ENCODE measurements around the gene SLC22A31.
"Not testable (repeated sequence)": the region's sequence is repeated elsewhere in the genome, so short reads cannot be mapped to it uniquely, and the experiment has no call there.

Gene SLC22A31

DNA sequence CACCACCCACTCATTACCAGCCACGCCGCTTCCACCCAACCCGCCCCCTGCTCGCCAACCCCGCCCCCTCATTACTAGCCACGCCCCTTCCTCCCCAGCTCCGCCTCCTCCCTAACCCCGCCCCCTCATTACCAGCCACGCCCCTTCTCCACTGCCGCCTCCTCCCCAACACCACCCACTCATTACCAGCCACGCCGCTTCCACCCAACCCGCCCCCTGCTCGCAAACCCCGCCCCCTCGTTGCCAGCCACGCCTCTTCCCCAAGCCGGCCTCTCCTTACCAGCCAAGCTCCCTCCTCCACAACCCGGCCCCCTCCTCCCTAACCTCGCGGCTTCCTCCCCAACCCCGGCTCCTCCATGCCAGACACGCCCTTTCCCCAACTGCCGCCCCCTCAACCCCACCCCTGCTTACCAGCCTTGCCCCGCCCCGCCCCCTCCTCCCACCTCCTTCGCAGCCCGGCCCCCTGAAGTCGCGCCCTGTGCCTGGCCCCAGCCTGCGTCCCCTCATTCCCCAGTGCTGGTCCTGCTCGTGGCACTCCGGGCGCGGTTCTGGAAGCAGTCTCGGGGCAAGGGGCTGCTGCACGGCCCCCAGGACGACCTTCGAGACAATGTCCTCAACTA lies 7.3 kb downstream of the SLC22A31 start:
- DNase-seq = peak; percentile 71 to 72

DNA sequence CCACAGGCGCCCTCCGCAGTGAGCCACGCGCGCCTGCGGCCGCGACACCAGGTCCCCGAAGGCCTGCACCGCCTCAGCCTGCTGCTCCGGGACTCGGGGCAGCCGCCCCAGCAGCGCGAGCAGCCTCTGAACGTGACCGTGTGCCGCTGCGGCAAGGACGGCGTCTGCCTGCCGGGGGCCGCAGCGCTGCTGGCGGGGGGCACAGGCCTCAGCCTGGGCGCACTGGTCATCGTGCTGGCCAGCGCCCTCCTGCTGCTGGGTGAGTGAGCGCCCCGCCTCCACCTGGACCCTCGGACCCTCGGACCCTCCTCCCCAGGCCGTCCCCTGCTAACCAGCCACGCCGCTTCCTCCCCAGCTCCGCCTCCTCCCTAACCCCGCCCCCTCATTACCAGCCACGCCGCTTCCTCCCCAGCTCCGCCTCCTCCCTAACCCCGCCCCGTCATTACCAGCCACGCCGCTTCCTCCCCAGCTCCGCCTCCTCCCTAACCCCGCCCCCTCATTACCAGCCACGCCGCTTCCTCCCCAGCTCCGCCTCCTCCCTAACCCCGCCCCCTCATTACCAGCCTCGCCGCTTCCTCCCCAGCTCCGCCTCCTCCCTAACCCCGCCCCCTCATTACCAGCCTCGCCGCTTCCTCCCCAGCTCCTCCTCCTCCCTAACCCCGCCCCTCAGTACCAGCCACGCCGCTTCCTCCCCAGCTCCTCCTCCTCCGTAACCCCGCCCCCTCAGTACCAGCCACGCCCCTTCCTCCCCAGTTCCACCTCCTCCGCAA lies 8.0 kb downstream of the SLC22A31 start:
- peak; percentile 90 for DNase-seq

DNA sequence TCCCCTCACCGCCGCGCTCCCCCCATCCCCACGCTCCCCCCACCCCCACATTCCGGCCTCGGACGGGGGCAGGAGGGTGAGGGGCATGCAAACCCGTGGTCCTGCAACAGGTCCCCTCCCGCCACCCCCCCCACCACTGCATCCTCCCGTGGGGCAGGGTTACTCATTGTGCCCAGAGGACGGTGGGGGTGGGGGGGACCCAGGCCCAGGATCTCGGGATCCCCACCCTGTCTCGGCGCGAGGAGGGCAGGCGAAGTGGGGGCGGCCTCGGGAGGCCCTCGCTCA lies 8.5 kb downstream of the SLC22A31 start:
- DNase-seq = no peak

DNA sequence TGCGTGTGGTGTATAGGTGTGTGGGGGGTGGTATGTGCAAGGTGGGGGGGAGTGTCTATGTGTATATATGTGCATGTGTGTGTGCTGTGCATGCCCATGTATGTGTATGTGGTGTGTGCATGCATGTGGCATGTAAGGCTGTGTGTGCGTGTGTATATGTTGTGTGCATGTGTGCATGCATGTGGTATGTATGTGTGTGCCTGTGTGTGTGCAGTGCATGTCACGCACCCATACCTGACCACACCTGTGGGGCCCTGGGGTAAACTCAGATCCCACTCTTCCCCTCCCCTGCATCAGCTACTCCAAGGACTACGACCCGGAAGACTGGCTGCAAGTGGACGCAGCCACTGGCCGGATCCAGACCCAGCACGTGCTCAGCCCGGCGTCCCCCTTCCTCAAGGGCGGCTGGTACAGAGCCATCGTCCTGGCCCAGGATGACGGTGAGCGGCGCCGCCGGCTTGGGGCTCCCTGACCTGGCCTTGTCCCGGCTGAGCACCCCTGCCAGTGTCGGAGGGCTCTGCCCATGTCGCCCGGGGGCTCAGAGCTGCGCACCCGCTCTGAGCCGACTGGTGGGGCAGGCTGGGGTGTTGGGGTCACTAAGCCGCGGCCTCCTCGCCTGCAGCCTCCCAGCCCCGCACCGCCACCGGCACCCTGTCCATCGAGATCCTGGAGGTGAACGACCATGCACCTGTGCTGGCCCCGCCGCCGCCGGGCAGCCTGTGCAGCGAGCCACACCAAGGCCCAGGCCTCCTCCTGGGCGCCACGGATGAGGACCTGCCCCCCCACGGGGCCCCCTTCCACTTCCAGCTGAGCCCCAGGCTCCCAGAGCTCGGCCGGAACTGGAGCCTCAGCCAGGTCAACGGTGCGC lies 9.1 kb downstream of the SLC22A31 start:
- no peak for DNase-seq

DNA sequence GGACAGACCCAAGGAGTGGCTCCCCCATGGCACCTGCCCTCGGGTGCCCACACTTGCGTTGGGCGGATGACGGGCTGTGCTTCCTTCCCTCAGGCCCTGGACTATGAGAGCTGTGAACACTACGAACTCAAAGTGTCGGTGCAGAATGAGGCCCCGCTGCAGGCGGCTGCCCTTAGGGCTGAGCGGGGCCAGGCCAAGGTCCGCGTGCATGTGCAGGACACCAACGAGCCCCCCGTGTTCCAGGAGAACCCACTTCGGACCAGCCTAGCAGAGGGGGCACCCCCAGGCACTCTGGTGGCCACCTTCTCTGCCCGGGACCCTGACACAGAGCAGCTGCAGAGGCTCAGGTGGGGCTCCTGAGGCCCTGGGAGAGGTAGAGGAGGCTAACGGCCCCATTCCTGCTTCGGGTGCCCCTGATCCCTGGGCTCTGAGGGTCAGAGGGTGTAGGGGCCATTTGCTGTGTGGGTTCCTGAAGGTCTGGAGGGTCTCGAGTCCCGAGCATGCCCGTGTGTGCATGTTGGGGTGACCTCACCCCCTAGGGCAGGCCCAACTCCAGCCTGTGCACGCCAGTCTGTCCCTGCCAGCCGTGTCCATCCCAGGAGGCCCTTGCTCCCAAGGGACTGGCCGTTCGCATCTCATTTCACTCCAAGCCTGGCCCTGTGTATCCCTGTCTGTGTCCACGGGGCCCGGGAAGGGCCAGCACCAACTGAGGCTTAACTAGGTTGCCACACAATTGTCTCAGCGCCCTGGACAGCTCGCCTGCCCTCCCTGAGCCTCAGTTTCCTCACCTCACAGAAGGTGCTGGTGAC lies 10.0 kb downstream of the SLC22A31 start:
- no peak for DNase-seq

DNA sequence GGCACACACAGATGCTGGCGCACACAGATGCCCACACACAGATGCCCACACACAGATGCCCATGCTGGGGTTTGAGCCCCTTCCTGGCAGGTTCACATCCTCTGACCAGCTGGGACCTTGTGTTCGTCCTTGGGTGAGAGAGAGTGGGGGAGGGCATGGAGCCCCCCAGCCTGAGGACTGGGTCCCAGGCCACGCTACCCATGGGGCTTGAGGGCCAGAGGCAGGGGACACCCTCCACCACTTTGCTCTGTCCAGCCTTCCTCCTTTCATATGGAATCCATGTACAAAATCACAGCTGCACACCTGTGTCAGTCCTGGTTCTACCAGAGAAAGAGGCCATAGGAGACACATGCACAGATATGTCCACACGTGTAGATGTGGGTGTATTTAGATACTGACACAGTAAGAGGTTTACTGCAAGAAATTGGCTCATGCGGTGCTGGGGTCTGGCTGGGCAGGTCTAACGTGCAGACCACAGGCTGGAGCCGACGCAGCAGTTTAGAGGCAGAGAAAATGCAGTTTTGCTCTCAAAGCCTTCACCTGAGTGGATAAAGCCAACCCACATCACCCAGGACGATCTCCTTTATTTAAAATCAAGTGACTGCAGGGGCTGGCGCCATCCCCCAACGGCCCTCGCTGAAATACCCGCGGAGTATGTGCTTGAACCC lies 10.8 kb downstream of the SLC22A31 start:
- DNase-seq = no peak

DNA sequence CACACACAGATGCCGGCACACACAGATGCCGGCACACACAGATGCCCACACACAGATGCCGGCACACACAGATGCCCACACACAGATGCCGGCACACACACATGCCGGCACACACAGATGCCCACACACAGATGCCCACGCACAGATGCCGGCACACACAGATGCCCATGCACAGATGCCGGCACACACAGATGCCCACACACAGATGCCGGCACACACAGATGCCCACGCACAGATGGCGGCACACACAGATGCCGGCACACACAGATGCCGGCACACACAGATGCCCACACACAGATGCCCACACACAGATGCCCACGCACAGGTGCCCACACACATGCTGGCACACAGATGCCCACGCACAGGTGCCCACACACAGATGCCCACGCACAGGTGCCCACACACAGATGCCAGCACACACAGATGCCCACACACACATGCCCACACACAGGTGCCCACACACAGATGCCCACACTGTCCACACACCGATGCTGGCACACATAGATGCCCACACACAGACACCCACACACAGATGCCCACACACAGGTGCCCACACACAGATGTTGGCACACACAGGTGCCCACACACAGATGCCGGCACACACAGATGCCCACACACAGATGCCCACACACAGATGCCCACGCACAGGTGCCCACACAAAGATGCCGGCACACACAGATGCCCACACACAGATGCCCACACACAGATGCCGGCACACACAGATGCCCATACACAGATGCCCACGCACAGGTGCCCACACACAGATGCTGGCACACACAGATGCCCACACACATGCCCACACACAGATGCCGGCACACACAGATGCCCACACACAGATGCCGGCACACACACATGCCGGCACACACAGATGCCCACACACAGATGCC lies 11.6 kb downstream of the SLC22A31 start:
- DNase-seq = not testable (repeated sequence)

DNA sequence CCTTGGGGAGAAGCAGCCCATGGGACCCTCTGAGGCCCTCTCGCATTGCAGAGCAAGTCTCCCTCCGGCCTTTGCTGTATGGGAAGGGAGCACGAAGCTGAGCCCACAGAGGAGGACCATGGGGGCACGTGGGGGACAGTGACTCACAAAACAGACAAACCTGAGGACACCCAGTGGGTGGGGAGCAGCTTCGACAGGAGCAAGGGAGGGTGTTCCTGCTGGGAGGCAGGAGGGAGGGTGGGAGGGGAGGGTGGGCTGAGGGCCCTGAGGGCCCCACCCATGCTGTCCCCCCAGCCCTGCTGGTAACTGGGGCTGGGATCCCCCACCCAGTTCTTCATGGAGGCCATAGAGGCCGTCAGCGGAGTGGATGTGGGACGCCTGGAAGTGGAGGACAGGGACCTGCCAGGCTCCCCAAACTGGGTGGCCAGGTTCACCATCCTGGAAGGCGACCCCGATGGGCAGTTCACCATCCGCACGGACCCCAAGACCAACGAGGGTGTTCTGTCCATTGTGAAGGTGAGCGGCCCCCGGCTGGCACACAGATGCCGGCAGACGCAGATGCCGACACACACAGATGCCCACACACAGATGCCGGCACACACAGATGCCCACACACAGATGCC lies 12.5 kb downstream of the SLC22A31 start:
- DNase-seq = no peak

DNA sequence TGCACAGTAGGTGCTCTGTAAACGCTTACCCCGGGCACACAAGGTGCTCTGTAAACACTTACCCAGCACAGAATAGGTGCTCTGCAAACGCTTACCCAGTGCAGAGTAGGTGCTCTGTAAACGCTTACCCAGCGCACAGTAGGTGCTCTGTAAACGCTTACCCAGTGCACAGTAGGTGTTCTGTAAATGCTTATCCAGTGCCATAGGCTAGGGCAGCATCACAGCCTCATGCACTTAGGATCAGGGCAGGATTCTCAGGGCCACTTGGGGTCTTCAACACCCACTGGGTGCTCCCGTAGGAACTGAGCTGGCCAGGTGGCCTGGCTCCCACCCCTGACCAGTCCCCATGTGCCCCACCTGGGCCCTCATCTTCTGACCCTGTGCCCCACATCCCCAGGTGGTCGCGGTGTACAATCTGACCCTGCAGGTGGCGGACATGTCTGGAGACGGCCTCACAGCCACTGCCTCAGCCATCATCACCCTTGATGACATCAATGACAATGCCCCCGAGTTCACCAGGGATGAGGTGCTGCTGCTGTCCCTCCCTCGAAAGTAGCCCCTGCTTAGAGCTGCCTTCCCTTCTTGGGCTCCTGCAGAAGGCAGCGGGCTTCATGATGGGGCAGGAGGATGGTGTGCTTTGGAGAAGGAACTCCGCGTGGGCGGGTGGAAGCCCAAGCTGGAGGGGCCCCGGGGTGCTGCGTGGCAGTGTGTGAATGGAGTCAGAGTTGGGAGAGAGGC lies 13.1 kb downstream of the SLC22A31 start:
- DNase-seq = peak in 1 of 2 donors; percentile 25

DNA sequence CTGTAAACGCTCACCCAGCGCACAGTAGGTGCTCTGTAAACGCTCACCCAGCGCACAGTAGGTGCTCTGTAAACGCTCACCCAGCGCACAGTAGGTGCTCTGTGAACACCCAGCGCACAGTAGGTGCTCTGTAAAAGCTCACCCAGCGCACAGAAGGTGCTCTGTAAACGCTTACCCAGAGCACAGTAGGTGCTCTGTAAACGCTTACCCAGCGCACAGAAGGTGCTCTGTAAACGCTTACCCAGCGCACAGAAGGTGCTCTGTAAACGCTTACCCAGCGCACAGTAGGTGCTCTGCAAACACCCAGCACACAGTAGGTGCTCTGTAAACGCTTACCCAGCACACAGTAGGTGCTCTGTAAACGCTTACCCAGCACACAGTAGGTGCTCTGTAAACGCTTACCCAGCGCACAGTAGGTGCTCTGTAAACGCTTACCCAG lies 13.7 kb downstream of the SLC22A31 start:
- DNase-seq = not testable (repeated sequence)

DNA sequence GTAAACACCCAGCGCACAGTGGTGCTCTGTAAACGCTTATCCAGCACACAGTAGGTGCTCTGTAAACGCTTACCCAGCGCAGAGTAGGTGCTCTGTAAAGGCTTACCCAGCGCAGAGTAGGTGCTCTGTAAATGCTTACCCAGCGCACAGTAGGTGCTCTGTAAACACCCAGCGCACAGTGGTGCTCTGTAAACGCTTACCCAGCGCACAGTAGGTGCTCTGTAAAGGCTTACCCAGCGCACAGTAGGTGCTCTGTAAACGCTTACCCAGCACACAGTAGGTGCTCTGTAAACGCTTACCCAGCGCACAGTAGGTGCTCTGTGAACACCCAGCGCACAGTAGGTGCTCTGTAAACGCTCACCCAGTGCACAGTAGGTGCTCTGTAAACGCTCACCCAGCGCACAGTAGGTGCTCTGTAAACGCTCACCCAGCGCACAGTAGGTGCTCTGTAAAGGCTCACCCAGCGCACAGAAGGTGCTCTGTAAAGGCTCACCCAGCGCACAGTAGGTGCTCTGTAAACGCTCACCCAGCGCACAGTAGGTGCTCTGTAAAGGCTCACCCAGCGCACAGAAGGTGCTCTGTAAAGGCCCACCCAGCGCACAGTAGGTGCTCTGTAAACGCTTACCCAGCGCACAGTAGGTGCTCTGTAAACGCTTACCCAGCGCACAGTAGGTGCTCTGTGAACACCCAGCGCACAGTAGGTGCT lies 14.3 kb downstream of the SLC22A31 start:
- not testable (repeated sequence) for DNase-seq

DNA sequence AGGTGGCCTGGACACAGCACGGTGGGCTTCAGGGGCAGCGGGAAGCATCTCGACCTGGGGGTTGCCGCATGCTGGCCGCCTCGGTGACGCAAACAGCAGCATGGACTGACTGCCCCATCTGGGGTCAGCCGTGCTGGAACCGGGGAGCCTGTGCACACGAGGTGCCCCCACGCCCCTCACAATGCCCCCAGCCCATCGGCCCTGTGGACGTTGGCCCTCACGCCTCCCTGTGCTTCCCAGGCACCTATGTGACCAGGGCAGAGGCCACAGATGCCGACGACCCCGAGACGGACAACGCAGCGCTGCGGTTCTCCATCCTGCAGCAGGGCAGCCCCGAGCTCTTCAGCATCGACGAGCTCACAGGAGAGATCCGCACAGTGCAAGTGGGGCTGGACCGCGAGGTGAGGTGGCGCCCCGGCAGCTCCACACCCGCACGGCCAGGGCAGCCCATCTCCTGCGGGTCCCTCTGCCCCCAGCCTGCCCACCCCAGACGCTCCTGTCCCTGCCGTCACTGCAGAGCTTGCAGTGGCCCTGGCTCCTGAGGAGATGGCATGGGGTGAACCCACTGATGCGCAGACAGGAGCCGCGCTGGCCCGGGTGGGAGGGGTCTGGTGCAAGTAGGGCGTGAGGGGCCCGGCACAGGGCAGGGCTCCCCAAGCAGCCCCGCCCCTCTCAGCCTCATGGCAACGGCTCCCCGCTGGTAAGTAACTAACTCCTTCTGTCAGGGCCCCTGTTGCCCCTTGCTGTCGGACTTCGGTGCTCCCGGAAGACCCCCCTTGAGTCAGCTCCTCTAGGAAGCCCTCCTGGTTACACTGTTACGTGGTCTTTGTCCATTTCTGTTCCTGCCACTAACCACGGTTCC lies 15.2 kb downstream of the SLC22A31 start:
- DNase-seq = no peak

DNA sequence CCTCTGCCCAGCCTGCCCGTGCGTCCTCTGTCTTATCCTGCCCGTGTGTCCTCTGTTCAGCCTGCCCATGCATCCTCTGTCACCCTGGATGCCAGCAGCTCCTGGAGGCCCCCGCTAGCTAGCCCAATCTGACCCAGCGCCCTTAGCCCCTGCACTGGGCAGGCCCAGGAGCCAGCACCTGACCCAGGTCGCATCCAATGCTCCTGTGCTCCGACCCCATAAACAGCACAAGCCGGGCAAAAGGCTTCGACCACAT lies 15.7 kb downstream of the SLC22A31 start:
- no peak for DNase-seq

DNA sequence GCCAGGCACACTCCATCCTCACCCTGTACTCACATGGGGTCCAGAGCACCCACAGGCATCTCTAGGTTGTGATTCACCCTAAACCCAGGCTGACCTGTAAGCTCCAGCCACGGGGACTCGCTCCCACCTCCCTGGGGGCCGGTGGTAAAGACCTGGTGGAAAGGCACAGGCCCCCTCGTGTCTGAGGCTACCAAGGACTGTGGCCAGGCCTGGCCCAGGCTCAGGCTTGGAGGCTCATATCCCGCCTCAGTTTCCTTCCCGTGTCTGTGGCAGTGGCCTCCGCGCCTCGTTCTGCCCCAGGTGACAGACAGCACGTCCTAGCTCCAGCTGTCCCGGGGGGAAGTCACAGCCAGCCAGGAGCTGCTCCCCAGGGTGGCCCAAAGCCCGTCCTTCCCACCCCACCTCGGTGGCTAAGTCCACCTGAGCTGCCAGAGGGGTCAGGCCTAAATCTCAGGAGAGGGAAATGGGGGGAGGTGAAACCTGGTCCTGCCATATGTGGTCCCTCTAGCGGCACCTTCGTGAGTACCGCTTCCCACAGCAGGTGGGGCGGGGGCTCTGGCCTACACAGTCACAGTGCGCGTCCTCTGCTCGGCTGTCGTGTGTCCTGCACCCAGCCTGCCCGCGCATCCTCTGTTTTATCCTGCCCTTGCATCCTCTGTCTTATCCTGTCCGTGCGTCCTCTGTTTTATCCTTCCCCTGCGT lies 16.2 kb downstream of the SLC22A31 start:
- no peak for DNase-seq

DNA sequence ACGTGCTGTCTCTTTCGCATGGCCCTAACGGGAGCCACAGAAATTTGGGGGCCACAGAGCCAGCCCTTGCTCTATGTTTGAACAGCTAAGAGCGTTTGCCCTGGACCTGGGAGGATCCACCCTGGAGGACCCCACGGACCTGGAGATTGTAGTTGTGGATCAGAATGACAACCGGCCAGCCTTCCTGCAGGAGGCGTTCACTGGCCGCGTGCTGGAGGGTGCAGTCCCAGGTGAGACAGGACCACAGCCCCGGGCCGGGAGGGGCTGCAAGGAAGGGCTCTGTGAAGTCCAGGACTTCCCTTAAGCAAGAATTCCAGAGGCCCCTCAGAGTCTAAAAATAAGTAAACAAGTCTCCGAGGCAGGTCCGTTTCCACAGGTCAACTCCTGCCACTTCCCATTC lies 16.9 kb downstream of the SLC22A31 start:
- no peak for DNase-seq

DNA sequence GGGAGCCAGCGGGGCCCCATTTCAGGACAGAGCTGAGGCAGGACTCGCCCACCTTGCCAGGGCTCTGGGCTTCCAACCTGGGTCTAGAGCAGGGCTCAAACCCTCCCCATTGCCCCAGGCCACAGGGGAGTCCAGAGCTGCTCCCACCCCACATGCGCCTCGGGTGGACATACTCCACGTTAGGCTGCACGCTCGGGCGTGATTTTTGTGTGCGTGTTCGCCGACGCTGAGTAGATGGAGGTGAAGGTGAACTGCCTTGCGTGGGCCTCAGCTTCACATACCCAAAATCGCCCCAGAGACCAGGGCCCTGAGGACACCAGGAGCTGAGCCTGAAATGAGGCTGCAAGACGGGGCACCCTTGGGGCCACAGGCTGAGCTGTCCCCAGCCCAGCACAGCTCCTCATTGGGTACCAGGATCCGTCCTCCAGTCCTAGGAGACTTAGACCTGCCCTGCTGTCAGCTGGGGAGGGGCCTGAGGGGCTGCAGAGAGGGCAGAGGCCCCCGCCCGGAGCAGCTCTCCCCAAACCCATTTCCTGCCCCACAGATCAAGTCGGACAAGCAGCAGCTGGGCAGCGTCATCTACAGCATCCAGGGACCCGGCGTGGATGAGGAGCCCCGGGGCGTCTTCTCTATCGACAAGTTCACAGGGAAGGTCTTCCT lies 20.6 kb downstream of the SLC22A31 start:
- DNase-seq = no peak

DNA sequence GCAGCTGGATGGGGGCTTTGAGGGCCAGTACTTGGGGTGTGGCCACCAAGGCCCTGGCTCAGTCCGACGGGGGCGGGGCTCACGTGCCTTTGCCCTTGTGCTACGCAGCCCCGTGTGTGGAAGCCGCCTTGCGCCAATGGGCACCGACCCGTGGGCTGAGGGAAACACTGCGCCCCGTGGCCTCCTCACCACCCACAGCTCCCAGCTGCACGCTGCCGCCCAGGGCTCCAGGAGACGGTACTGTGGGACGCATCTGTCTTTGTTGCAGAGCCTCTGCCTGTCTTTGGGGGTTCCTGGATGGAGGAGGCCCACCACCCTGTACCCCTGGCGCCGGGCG lies 21.2 kb downstream of the SLC22A31 start:
- DNase-seq = no peak

Measured in CD4-positive, alpha-beta T cell treated with Interferon alpha-2 for 1 hour (primary cell).